Lung (tissue), 12 donors: Measurements from ENCODE around the gene MED27. TPM values are rescaled to one million over a fixed set of nuclear protein-coding genes. Genes with fewer than 3 reads are reported as not detected.

Source experiments
- ATAC-seq: fragments of 200-7000 bp; cut with Tn5 transposase; one replicate; pipeline ENCODE4 v1.9.1; 2020; ENCODE audit warnings: moderate number of reproducible peaks; ENCODE audit not compliant: insufficient read depth, low FRiP score
- DNase-seq, 3 donors: peaks; one replicate each; pipeline ENCODE4 v3.0.0-alpha.2; 2013 to 2017
- H3K27ac ChIP-seq, 2 donors: one replicate each; pipeline ENCODE4 v1.5.1; 2013; ENCODE audit warnings: mild to moderate bottlenecking in 2 of 2, moderate library complexity in 2 of 2, control low read depth in 1 of 2, inconsistent platforms in 1 of 2, low read depth in 1 of 2, low read length in 1 of 2
- H3K27me3 ChIP-seq, 3 donors: one replicate each; pipeline ENCODE4 v1.5.1; 2013; ENCODE audit warnings: low read length in 2 of 3; ENCODE audit not compliant: control insufficient read depth in 3 of 3, insufficient read depth in 3 of 3
- H3K36me3 ChIP-seq, 4 donors: one replicate each; pipeline ENCODE4 v1.5.1; 2013; ENCODE audit warnings: low read length in 4 of 4, mild to moderate bottlenecking in 1 of 4, moderate library complexity in 1 of 4; ENCODE audit not compliant: control insufficient read depth in 4 of 4, insufficient read depth in 4 of 4
- H3K4me1 ChIP-seq, 5 donors: one replicate each; pipeline ENCODE4 v1.5.1; 2013; ENCODE audit warnings: low read length in 5 of 5, mild to moderate bottlenecking in 2 of 5, moderate library complexity in 1 of 5; ENCODE audit not compliant: control insufficient read depth in 5 of 5, insufficient read depth in 5 of 5
- H3K4me3 ChIP-seq: one replicate; pipeline ENCODE4 v1.5.1; 2013; ENCODE audit warnings: mild to moderate bottlenecking, control low read depth, moderate library complexity
- H3K9ac ChIP-seq, 2 donors: one replicate each; pipeline ENCODE4 v1.5.1; 2013; ENCODE audit warnings: low read length in 2 of 2, control low read depth in 1 of 2; ENCODE audit not compliant: insufficient read depth in 1 of 2
- H3K9me3 ChIP-seq, 4 donors: one replicate each; pipeline ENCODE4 v1.5.1; 2013; ENCODE audit warnings: low read length in 3 of 4, mild to moderate bottlenecking in 1 of 4, moderate library complexity in 1 of 4; ENCODE audit not compliant: control insufficient read depth in 4 of 4, insufficient read depth in 3 of 4
- WGBS, 2 donors: extraction: QIAGEN DNeasy Blood & Tissue Kit; methylation state at CpG; one replicate each; pipeline ENCODE4 v1.1.7; 2013; 5-methylcytosine and 5-hydroxymethylcytosine counted together
- polyA plus RNA-seq, 2 donors: library from polyadenylated mRNA; stranded (reverse); fragments of 200-250 nt; gene quantifications; one replicate each; pipeline ENCODE4 v1.2.1, GENCODE V29; 2013
- total RNA-seq, 2 donors: library from RNA; depleted of rRNA in 1 of 2; stranded (reverse); fragments of >200 nt in 1 of 2; gene quantifications; one replicate each; pipeline ENCODE4 v1.2.1, GENCODE V29; 2014 to 2021
- TF ChIP-seq, protein P1 (sequence below): IDR thresholded peaks from 2 replicates; pipeline ENCODE4 v1.5.1; 2012; ENCODE audit warnings: mild to moderate bottlenecking; ENCODE audit errors: control extremely low read depth, extremely low read depth
- donor health status: control.
- donor health status: control.
- donor health status: Bipolar disorder and iron deficiency.
- donor health status: healthy.
- donor health status: DM: yes; HTN: yes; CAD: no.

MED27 gene
- total and polyA plus RNA-seq, 4 donors, result 9.8 to 22.3 (median 16.7) TPM

DNA sequence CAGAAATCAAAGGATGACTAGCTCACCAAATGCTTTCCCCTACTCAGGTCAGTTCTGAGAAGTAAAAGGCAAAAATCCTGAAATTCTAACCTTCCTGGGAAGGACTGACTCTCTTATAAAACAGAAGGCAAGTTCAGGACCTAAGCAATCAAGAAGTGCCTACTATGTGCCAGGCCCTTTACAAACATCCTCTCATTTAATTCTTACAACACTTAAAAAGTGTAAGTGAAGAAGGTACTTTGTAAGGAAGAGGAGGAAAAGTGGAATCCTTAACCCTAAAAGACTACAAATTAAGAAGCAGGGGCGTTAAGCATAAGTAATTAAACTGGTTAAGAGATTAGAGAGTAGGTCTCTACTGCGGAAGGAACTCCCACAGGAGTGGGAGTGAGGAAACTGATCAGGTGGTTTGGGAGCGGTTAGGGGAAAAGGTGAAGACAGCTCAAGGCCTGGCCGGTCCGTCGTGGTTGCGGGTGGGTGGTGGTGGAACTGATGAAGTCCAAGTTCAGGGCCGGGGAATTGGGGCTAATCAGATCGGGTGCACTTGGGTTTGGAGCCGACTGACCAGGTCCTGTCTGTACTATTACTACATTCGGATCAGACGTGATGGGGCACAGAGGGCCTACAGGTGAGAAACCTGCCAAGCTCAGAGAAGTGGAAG is 839 bp downstream of the MED27 start:
- H3K4me1 ChIP-seq, result peaks cover 0 to 17% (median 9%) of the 10 kb centered on the region in 5 donors
- H3K9ac ChIP-seq, result peak overlapping the region; percentile 72 to 79
- peak overlapping the region; percentile 84 for H3K4me3 ChIP-seq
- 6 to 7% methylated on average over 12 of the region's 12 CpGs for WGBS, 2 donors
- DNase-seq, result peak in 2 of 3 donors; percentile 0 to 2
- peak overlapping the region in 1 of 2 donors; percentile 72 for H3K27ac ChIP-seq
- peaks cover 3 to 8% (median 7%) of the 10 kb centered on the region in 4 donors for H3K36me3 ChIP-seq
- no peaks in the 10 kb centered on the region for H3K27me3 ChIP-seq
- ATAC-seq, result peak; percentile 30
- H3K9me3 ChIP-seq, result no peaks in the 10 kb centered on the region
- TF ChIP-seq, protein P1, sequence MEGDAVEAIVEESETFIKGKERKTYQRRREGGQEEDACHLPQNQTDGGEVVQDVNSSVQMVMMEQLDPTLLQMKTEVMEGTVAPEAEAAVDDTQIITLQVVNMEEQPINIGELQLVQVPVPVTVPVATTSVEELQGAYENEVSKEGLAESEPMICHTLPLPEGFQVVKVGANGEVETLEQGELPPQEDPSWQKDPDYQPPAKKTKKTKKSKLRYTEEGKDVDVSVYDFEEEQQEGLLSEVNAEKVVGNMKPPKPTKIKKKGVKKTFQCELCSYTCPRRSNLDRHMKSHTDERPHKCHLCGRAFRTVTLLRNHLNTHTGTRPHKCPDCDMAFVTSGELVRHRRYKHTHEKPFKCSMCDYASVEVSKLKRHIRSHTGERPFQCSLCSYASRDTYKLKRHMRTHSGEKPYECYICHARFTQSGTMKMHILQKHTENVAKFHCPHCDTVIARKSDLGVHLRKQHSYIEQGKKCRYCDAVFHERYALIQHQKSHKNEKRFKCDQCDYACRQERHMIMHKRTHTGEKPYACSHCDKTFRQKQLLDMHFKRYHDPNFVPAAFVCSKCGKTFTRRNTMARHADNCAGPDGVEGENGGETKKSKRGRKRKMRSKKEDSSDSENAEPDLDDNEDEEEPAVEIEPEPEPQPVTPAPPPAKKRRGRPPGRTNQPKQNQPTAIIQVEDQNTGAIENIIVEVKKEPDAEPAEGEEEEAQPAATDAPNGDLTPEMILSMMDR, result no peak

DNA sequence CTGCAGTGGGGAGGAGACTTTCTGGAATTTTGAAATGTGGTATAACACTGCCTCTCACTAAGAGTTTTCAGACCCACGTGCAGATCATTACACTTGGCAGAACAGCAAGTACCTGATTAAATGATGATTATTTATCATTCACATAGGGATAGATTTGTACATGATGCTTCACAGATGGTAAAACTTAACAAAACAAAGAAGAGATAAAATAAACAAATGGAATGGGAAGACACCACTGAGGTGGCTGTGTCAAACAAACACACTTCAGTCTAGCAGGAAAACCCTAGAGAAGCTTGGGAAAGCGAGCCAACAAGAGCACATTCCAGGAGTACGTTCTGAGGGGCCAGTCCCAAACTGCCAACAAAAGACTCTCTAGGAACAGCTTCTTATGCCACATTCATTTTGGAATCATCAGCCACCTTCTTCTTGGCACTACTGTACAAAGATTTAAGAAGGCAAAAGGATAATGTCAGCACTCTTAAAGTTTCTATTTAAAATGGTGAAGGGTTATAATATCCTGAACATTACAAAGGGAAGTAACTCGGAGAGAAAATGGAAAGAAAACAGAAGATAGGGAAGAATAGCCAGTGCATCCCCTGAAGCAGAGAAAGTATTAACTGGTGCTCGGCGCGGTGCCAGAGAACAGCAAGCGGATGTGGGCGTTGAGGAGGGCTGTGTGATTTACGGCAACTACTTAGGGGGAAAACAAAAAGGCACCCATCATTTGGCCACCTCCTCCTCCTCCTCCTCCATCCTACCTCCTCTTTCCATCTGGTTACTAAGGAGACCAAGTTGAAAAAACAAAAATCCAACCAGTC is 1.6 kb downstream of the MED27 start:
- Histone ChIP-seq H3K36me3 (peaks cover 3 to 8% (median 7%) of the 10 kb centered on the region in 4 donors), H3K9me3 (no peaks in the 10 kb centered on the region), H3K9ac (peak overlapping the region; percentile 72 to 79), H3K27ac (no peak overlapping the region), H3K4me1 (peaks cover 0 to 17% (median 9%) of the 10 kb centered on the region in 5 donors), H3K4me3 (peak overlapping the region; percentile 3), H3K27me3 (no peaks in the 10 kb centered on the region)
- ATAC-seq (no peak), DNase-seq (peak; percentile 23 to 37 (median 36))
- 53 to 66% methylated on average over 10 of the region's 10 CpGs for WGBS, 2 donors
- TF ChIP-seq, protein P1, result no peak

DNA sequence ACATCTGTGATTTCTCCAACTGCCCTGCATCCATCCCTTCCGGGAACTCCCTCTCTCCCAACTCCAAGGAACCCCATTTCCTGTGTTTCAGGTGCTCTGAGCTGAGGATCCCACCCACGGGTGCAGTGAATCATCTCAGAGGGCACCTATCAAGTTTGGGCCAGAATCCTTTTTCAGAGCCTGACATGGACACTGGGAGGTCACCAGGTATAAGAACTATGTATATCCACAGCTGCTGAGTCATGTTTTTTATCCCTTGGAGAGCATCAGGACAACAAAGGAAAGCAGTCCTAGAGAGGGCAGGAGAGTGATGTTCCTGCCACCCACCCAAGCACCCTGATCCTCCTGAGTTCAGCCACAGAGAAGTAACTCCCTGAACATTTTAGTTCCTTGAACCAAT is 3.8 kb downstream of the MED27 start:
- no peak for ATAC-seq
- no peaks in the 10 kb centered on the region for H3K27me3 ChIP-seq
- peaks cover 0 to 17% (median 14%) of the 10 kb centered on the region in 5 donors for H3K4me1 ChIP-seq
- no peak overlapping the region for H3K27ac ChIP-seq
- H3K9me3 ChIP-seq, result no peaks in the 10 kb centered on the region
- no peak overlapping the region for H3K9ac ChIP-seq
- H3K36me3 ChIP-seq, result peaks cover 3 to 25% (median 9%) of the 10 kb centered on the region in 4 donors
- TF ChIP-seq, protein P1, result no peak
- 88 to 91% methylated on average over 2 of the region's 2 CpGs for WGBS, 2 donors
- DNase-seq, result no peak
- H3K4me3 ChIP-seq, result no peak overlapping the region
